Medulla oblongata (tissue), 1 donor: ENCODE results near the gene SMC6.

ENCODE experiments used
- DNase-seq: peaks from one replicate; pipeline ENCODE4 v3.0.0-alpha.2; 2015; ENCODE audit errors: extremely low spot score

SMC6 gene

DNA sequence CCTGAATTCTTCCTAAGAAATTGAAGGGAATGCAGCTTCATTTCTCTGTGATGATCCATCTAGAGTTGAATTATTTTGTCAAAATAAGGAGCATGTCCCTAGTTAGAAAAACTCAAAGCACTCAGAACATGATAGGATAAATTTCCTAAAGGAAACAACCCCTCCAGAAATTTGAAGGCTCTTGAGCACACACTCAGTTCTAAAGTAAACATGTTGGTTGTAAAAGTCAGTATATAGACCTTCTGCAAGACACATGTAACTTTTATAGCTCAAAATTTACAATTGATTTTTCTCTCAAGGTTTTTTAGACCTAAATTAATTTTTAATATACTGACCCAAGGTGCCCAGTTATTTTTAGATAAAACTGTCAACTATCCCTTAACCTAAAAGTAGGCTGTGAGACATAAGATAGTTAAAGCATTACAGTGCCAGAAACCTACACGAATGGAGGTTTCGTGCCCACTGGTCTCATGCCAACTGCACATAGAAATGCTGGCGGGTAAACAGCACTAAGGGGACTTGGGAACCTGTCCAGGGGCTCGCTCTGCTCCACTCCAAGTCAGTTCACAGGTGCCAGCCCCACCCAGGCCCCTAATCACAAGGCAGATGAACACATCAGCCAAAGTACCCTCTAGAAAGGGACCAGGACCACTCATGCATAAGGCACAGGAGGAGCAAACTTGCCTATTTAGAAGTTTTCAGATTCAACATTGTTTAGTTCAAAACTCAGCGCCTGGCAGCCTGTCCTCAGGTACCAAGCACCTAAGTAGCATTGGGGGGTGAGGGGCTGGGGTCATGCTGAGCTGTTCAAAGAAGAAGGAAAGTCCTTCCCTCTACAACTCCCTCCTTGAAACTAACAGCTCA is 106.5 kb downstream of the SMC6 start:
- no peak for DNase-seq

DNA sequence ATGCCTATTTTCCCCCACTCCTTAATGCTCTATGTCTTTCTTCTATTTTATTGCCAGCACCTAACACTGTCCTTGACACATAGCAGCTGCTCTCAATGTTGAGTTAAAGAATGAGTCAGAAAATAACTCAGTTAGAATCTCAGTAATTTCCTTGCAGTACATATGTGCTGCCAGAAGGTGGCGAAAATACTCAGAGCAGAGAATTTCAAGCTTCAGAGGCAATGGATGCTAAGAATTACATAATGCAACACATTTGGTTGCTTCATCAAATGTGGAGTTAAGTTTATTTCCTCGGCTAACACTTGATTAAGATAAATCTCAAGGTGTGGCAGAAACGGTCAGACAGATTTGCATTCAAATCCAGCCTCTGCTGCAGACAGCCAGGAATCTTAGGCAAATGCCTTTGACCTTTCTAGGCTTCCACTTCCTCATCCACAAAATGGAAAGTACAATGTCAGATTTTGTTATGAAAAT is 107.5 kb downstream of the SMC6 start:
- peak; percentile 68 for DNase-seq

DNA sequence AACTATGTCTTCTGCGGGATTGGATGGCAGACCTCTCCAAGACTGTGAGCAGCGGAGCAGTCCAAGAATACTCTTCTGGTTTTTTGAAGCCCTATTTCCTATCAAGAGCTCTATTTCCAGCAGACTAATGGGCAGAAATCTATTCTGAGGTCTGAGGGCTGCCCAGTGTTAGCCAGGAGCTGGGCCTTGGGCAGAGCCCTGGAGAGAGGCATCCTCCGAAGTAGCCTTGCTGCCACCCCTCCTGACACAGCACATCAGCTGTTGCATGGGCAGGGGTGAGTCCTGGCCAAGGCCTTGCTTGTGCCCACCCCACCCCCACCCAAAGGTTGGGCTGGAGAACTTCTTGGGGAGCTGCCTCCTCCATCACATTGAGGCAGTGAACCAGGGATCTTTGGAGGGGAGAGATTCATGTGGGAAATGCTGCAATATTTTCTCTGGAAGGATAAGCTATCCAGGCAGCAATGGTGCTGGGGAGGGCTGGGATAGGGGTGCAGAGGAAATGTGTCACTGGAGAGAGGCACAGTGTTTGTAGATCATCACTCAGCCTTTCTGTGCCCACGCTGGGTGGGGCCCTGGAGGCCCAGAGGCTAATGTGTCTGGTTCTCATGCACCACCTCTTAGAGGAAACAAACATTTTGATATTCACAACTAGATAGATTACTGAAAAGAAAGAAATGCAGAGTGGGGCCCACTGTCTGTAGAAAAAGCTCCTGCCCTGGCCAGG is 108.5 kb downstream of the SMC6 start:
- no peak for DNase-seq

DNA sequence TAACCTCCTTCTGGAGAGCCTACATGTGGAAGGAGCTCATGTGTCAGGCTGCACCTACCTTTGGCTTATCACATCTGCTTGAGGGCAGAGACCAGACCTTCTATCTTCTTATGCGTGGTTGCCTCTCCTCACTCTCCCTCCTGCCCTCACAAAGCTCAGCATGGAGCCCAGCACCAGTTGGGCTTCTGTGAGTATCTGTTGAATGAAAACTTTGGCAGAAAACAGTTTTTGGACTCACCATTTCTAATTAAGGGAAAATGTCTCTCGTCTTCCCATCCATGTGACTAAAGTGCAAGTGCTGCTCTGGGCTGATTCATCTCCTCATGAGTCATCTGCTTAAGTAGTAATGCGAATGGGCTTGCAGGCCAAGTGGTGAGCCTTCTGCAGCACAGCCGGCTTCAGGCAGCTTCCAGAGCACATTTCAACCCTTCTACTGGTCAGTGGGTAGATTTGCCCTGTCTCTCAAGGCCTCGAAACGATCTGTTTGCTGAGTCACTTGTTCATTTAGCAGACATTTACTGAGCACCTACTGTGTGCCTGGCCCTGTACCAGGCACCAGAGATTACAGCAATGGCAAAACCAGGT is 110.5 kb downstream of the SMC6 start:
- DNase-seq = no peak

DNA sequence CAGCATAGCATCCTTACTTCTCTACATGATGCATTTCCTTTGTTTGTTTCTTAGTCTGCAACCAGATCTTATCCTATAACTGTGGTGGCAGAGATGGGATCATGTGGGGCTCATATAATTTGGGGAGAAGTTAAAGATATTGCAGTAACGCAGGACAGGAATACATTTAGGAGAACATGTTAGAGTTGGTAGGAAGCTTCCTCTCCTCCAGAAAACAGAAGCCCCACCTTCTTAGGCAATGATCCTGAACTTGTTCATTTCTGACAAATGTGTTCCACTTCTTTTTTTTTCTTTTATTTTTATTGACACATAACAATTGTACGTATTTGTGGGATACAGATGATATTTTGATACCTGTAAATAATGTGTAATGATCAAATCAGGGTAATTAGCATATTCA is 113.2 kb downstream of the SMC6 start:
- DNase-seq = no peak

DNA sequence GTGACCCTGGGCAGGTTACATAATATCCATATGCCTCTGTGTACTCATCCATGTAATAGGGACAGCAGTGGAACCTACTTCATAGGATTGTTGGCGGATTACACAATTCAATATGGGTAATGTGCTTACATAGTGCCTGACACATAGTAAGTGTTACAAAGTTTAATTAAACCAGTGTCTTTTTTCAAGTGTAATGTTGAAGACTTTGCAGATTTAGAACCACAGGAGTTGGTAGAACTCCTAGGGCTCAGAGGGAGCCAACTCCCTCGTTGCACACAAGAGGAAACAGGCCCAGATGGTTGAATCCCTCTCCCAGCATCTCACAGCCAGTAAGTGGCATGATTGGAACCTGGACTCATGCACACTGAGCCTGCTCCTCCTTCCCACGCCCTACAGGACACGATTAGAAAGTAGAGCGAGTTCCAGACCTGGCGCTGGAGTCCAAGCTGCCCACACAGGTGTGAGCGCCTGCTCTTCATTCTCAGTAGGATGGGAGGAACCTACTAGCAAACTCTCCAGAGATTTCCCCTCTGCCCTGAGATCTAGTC is 115.3 kb downstream of the SMC6 start:
- no peak for DNase-seq

DNA sequence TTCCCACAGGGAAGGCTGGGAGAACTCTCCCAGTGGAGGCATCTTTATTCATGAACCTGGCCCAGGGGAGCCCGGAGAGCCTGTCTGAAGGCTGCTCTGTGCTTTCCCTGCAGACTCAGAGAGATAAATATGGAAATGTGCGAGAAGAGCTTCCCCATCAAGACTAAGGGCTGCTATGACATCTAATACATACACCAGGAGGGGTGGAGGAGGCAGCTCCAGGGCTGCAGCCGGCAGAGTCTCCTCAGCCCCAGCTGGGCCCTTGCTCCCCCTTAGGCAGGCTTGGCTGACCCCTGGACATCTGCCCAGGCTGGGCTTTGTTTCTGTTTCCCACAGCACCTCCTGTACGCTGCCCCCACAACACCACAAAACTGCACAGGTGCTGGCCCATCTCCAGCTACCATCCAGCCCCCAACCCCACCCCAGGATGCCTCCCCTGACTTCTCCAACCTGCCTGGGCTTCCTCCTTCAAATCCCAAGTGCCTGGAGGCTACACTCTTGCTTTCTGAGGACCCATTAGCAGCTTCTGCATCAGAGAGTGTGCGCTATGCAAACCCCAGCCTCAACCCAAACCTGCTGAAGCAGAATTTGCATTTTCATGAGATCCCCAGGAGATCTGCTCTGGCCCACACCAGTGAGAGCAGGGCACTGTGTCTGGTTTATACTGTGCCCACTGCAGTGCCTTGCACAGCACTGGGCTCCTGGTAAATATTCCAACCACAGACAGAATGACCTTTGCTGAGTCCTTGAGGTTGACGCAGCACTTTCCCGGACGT is 116.3 kb downstream of the SMC6 start:
- no peak for DNase-seq

DNA sequence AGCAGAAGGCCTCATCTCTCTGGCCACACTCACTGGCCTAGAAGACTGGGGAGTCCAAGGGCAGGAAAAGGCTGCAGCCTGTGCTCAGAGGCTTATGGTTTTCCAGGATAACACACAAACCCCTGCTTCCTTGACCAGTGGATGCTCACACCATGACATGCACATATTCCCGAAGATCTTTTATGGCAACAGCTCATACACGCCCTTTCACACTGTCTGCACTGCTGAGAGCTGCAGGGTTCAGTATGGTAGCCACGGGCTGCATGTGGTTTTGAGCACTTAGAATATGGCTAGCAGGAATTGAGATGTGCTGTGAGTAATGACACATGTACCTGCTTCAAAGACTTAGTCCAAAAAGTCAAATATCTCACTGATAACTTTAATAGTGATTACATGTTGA is 117.4 kb downstream of the SMC6 start:
- no peak for DNase-seq

DNA sequence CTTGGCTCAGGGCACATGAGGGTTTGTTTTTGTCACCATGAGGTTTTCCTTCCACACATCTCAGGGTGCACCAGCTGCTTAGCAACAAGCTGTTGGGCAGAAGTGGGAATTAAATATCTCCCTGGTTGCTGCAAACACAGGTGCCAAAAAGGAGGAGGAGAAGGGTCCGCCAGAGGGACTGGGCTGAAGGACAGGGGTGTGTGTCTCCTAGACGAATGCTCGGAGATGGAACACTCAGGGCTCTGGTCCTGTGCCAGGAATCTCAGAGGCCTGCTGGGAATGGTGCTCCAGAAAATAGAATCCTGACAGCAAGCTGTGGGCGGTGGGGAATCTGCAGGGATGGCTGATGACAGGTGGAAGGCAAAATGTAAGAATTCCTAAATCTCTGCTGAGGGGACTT is 118.6 kb downstream of the SMC6 start:
- no peak for DNase-seq

DNA sequence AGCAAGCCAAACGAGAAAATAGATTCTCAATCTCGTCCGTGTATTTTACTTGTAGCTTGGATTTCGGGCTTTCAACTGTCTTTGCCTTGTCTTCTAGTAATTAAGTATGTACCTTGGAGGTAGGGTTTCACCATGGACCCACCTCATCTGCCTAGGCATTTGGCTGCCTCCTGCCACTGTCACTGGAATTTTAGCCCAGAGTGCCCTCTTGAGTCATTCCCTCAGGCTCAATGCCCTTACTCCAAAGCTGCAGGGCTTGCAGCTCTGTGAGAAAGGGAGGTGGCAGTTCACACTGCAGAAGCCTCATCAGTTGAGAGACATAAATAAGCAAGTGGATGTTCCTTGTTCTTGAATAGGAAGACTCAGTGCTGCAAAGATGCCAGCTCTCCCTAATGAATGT is 123.5 kb downstream of the SMC6 start:
- no peak for DNase-seq

DNA sequence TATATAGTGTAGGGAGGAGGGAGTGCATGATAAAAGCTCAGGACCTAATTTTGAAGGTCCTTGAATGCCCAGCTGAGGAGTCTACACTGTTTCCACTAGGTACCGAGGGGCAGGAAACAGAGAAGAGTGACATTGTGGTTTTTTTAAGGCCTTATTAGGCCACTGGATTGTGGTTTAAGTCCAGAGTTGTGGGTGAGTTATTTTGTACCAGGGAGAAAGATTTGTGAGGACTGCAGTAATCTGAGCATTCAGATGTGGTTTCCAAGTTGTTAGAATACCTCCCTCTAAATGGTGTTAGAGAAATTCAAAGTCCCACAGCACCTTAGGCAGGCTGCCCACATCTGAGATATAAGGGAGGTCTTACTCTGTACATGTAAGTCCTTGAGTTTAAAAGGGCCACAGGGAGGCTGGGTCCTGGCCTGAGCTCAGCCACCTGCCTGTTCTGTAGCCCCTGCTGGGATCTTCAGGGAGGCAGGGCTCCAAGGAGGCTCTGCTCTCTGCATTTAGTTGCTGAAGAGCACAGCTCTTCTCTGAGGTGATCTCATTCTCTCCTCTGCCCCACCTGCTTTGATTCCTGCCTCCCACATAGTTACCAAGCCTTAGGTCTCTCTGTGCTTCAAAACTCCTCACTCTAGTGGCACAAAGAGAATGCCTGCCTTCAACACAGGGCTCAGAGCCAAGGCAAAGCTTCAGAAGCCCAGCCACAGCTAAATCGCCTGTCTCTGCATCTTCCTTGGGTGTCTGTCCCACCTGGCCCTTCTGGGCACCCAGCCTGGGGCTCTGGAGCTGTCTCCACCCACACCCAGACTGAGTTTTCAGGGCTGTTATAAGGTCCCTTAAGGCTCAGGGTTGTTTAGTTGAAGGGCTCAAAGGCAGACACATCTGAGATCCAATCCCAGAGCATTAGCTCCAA is 125.0 kb downstream of the SMC6 start:
- DNase-seq = no peak

DNA sequence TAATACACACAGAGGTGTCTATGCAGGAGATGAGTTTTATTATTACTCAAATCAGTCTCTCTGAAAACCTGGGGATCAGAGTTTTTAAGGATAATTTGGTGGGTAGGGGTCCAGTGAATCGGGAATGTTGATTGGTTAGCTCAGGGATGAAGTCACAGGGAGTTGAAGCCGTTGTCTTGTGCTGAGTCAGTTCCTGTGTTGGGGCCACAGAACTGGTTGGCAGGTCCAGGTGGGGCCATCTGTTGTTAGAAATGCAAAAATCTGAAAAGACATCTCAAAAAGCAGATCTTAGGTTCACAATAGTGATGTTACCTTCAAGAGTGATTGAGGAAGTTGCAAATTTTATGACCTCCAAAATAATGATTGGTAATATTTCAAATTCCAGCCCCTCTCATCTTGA is 126.2 kb downstream of the SMC6 start:
- DNase-seq = no peak

DNA sequence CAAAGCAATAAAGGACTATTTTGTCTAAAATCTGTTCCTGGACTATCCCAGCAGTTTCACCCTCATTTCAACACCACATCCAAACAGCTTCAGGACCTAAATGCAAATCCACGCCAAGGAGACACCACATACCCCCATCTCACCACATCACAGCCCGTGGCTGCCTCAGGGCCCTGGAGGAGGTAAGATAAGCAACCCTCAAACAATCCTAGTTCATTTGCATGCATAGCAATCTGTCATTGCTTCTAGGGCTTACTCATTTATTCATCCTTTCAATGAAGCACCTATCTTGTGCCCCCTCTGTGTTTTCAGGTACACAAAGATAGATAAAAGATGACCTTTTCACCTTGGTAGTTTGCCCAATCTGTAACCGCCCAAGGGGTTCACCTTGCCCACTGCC is 126.6 kb downstream of the SMC6 start:
- DNase-seq = no peak

DNA sequence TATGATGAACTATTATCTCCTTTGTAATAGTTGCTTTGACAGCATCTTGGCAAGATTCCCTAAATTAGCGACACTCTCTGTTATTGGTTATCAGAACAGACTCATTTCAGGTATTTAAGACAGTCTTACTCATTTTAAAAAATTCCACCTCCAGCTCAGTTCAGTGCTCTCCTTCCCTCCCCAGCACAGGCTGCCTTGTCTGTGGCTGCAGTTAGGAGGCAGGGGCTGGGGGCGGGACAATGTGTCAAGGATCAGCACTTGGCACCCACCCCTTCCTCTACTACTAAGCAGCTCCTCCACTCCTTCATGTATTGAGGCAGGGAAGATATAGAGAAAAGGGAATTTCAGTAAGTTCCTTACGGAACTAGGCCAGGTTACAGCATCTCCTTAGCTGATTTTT is 128.2 kb downstream of the SMC6 start:
- no peak for DNase-seq

DNA sequence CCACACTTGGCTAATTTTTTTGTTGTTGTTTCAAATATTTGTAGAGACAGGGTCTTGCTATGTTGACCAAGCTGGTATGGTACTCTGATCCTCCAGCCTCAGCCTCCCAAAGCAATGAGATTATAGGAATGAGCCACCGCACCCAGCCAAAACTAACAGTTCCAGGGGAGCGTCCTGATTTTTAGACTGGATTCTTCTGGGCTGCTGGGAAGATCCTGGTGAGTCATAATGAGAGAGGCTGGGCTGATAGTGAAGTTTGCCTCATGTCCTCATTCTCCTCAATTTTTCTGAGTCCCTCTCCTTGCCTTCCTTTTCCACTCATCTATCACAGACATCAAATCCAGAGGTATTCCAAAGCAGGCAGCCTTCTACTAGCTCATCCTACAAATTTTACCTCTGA is 131.8 kb downstream of the SMC6 start:
- DNase-seq = no peak

DNA sequence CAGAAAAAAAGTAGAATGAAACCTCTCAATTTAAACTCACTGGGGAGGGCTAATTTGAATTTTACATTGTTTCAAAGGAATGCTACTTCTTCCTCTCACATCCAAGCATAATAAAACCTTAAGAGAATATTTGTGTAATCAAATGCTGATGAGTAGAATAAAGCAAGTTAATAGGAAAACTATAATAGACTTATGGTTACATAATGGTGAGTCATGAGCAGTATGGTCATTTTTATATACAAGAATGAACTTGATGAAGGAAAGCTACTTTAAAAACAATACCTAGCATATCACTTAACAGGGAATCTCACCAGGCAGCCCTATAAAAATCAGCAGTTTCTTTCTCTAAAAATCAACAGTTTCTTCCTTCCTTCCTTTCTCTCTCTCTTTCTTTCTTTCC is 132.8 kb downstream of the SMC6 start:
- no peak for DNase-seq

DNA sequence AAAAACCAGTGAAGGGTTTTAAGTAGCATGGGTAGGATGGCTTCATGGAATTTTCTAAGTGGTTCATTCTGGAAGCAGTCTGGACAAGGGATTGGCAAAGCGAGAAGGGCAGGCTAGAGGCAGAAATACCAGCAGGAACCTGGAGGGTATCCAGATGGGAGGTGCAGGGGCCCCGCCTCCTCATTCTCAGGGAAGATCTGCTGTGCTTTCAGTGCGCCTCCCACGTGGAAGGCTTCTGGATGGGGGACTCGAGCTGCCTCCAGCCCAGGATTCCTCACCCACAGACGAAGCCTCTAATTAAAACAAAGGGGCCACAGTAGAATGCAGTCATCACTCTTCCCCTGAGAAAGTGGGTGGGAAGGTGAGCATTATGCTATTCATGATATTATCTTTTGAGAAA is 133.3 kb downstream of the SMC6 start:
- DNase-seq = no peak

DNA sequence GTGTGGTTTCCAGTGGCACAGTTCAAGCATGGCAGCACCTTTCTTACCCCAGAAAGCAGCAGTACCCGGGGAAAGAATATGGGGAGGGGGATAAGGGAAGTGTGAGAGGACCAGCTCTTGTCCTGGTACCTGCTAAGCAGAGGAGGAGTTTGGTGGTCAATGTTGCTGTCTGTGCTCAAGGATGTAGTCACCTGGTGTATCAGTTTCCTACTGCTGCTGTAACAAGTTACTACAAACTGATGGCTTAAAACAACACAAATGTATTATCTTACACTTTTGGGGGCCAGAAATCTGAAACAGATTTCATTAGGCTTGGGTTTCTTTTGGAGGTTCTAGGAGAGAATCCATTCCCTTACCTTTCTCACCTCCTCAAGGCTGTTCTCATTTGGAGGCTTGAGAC is 135.7 kb downstream of the SMC6 start:
- DNase-seq = no peak

DNA sequence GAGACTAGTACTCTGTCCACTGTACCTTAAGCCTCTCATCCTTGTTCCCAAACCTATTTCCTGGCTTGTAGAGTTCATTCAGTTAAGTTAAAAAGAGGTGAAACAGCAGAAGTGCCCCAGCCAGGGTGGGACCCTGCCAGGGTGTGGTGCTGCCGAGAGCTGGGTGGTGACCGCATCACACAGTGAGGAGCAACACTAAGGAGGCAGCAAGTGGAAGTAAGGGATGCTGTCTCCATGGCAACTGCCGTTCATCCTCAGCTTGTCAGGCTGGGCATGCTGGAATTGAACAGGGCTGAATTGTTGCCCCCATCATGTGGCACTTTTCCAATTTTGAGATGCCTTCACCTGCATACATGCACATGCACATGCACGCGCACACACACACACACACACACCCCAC is 136.1 kb downstream of the SMC6 start:
- DNase-seq = no peak

DNA sequence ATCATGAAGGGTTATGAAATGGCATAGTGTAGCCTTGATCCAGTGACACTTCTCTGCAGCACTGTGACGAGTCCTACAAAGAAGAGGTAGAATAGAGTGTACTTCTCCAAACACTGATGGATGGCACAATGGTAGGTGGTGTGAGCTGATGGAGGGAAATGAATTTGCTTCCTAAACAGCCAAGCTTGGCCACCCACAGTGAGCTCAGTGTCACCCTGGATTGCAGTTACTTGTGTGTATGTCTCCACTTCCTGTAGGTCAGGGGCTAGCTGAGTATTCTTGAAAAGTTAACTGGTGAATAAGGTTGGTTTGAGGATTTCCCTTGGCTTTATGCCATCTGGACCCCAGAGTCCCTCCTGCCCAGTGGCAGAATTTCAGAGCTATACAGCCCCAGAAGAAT is 137.2 kb downstream of the SMC6 start:
- no peak for DNase-seq
